CD4-positive, alpha-beta T cell treated with Interleukin-2 at 100 ng/mL for 4 hours (primary cell): Measurements from ENCODE around the gene VEGFC.

ENCODE experiments used
- DNase-seq: peaks from one replicate; pipeline ENCODE4 v3.0.0-alpha.2; 2020; ENCODE audit warnings: low spot score

VEGFC gene

GRCh38 chr4:176680668-176681180 is 112.0 kb downstream of the VEGFC start:
- DNase-seq = no peak

- no peak for DNase-seq
Measured at GRCh38 chr4:176676901-176677300, 115.8 kb downstream of the VEGFC start.

GRCh38 chr4:176675810-176676209 is 116.9 kb downstream of the VEGFC start:
- DNase-seq = no peak

DNA sequence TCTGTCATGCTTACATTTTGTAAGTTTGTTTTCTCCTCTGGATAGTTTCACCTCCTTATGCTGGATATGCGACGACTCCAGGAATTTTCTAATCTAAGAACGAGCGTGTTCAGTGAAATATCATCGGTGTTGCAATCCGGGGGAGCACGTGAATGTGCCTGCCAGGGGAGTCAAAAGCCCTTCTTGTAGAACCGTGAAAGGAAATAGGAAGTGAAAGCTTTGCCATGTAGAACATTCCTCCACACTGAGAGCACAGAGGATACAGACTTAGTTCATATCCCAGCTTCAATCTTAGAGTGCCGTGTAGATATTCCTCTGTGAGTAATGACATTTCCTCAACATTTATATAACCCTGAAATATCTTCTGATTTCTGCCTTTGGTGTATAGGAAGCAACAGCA is 121.2 kb downstream of the VEGFC start:
- no peak for DNase-seq

DNA sequence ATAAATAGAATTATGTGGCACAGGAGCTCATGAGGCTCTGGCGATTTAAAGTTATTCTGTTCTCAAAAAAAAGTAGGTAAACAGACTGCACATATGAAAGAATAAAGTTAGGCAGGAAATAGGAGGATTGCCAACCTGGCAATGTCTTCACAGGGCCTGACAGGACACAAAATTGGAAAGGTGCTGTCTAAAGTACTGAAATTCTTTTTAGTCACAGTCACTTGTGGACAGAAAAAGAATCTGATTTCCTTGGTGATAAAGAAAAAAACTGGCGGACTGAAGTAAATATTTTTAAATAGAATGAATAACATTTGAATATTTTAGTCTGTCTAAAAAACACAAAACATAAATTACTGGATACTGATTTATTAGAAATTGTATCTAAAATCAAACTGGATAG is 124.4 kb downstream of the VEGFC start:
- no peak for DNase-seq

DNA sequence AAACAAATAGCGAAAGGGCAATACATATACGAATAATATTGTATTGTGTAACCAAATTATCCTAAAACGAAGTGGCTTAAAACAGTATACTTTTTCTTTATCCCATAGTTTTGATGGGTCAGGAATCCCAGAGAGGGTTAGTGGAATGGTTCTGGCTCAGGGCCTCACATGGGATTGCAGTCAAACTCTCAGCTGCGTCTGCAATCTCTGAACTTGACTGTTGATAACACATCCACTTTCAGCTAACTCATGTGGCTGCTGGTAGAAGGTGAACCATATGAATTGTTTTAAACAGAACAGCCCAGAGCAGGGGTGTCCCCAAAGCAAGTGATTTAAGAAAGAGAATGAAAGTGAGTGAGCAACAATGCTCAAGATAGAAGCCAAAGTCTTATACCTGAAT is 127.8 kb downstream of the VEGFC start:
- no peak for DNase-seq

GRCh38 chr4:176660561-176660960 is 132.2 kb downstream of the VEGFC start:
- DNase-seq = no peak

- DNase-seq = no peak
Measured at GRCh38 chr4:176656108-176656507, 136.6 kb downstream of the VEGFC start.

GRCh38 chr4:176654565-176655216 is 138.0 kb downstream of the VEGFC start:
- no peak for DNase-seq

GRCh38 chr4:176653401-176654220 is 139.1 kb downstream of the VEGFC start:
- DNase-seq = no peak

DNA sequence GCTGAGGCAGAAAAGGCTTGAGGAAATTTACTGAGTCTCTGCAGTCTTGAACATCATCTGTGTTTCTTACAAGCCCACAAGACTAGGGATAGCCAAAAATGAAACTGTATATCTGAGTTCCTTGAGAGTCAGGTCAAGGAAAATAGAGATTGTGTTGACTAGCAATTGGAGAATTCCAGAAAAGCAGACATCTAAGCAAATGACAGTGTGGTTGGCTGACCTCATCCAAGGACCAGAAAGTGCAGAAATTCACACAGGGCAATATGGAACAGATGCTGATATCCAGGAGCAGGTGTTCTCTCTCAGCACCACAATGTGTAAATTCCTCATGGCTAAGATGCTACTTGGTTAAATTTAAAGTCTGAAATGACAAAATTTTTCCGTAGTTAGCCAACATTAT is 146.4 kb downstream of the VEGFC start:
- DNase-seq = no peak

- DNase-seq = no peak
Measured at GRCh38 chr4:176645246-176645960, 147.3 kb downstream of the VEGFC start.

DNA sequence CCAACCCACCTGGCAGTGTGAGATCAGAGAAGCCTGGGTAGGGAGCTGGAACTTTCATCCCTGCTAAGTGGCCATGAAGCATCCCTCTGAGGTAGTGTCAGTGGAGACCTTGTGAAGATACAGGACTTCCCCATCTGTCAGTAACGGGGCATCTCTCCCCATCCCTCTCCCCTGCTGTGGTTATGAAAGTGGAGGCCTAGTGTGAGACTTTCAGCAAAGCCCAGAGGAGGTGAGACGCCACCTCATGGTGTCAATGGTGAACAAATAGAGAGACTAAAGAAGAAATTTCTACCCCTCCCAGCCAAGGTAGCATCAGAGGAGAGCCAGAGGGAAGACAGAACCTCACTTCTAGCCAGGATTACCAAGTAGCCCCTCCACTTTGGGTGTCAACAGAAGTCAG is 150.2 kb downstream of the VEGFC start:
- DNase-seq = no peak

DNA sequence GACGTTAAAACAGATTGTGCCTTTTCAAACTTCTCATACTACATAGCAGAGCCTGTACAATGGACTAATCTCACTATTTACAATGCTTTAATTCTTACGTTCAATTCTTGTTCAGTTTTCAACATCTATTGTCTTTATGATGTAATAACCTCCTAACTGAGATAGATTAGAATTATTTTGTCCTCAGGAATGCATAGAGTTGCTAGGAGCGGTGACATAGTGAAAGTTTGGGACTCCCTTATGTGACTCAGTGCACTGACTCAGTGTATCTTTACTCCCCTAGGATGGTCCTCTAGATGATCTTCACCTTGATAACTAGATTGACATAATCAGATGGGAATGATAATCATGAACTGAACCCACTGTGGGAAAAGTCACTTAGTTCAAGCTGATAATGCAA is 151.5 kb downstream of the VEGFC start:
- DNase-seq = no peak

- DNase-seq = no peak
Measured at GRCh38 chr4:176638992-176639391, 153.7 kb downstream of the VEGFC start.

DNA sequence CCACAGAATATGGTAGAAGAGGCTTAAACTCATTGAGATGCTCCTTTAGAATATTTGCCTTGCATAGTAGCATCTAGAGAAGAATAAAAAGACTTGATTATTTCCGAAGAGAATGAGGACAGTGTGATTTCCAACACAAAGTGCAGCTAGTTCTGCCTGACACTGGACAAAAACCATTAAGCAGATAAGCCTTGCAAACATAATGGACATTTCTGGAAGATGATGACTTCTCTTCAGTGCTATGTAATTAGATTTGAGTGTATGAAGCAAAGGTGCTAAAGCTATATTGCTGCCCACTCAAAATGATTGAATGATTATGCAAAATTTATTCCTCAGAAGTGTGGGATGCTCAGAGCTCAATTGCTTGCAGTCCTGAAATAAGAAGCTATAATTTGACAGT is 156.4 kb downstream of the VEGFC start:
- no peak for DNase-seq

- DNase-seq = no peak
Measured at GRCh38 chr4:176635372-176636261, 157.1 kb downstream of the VEGFC start.
